Suprapubic skin (tissue), 4 donors: ENCODE results near the gene FNDC5. TPM values are rescaled to one million over a fixed set of nuclear protein-coding genes. Genes with fewer than 3 reads are reported as not detected.
A peak's percentile ranks its signal among the peaks of the same experiment; 100 is the strongest.

Experiments used
- DNase-seq, 2 donors: peaks; one replicate each; pipeline ENCODE4 v3.0.0-alpha.2; 2019; ENCODE audit warnings: low spot score in 2 of 2
- H3K27ac ChIP-seq: fragments of 200-600 bp; sonication (generic); one replicate; pipeline ENCODE4 v1.5.1; 2019
- H3K27me3 ChIP-seq: fragments of 200-600 bp; sonication (generic); one replicate; pipeline ENCODE4 v1.5.1; 2019
- H3K36me3 ChIP-seq: fragments of 200-600 bp; sonication (generic); one replicate; pipeline ENCODE4 v1.5.1; 2019
- H3K4me1 ChIP-seq: fragments of 200-600 bp; sonication (generic); one replicate; pipeline ENCODE4 v1.5.1; 2019
- H3K4me3 ChIP-seq: fragments of 200-600 bp; sonication (generic); one replicate; pipeline ENCODE4 v1.5.1; 2019; ENCODE audit warnings: mild to moderate bottlenecking
- H3K9me3 ChIP-seq: fragments of 200-600 bp; sonication (generic); one replicate; pipeline ENCODE4 v1.5.1; 2019
- CTCF ChIP-seq, 2 donors: fragments of 200-600 bp in 1 of 2; fragments of 450-650 bp in 1 of 2; sonication (generic) in 1 of 2; IDR thresholded peaks; one replicate each; pipeline ENCODE4 v1.5.1; 2016 to 2019; ENCODE audit warnings: antibody characterized with exemption in 2 of 2, mild to moderate bottlenecking in 1 of 2, moderate library complexity in 1 of 2
- EP300 ChIP-seq: sonication (generic); formaldehyde crosslinking; IDR thresholded peaks from one replicate; pipeline ENCODE4 v1.6.1; 2017; ENCODE audit warnings: antibody characterized with exemption
- POLR2A ChIP-seq, 2 donors: fragments of 450-650 bp; IDR thresholded peaks; one replicate each; pipeline ENCODE4 v1.6.1; 2017; ENCODE audit warnings: antibody characterized with exemption in 2 of 2, mild to moderate bottlenecking in 2 of 2, moderate library complexity in 2 of 2
- POLR2AphosphoS5 ChIP-seq, 3 donors: sonication (generic); formaldehyde crosslinking; IDR thresholded peaks; one replicate each; pipeline ENCODE4 v1.6.1; 2017; ENCODE audit warnings: antibody characterized with exemption in 3 of 3
- WGBS: methylation state at CpG from one replicate; pipeline ENCODE4 v1.1.5; 2018; 5-methylcytosine and 5-hydroxymethylcytosine counted together
- total RNA-seq, 4 donors: library from RNA; depleted of rRNA; stranded (reverse); fragments of >200 nt; gene quantifications; one replicate each; pipeline ENCODE4 v1.1.0, GENCODE V29; 2016

Gene FNDC5
- total RNA-seq, 4 donors from 2014 or later: 0.48 to 3.0 (median 1.6) TPM; not detected in 1

DNA sequence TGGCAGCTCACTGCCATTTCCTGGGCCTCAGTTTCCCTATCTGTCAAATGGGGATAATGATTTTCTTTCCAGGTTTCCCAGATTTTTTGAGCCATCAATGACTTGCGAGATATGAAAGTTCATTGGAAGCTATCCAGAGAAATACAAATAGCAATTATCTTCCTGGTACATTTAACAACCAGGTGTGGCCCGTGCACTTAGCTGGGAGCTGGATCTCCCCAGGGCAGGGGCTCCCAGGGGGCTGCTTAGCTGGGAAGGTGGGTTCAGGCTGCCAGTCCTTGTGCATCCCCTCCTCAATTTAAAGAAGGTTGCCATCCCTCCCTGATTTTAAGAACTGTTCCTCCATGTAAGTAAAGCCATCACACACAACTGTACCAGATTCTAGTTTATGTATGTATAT, 34.1 kb upstream of the FNDC5 start:
- H3K27ac ChIP-seq: no peak overlapping the region
- H3K36me3 ChIP-seq: no peaks in the 10 kb centered on the region
- 59% methylated on average over 2 of the region's 2 CpGs for WGBS
- no peak overlapping the region for H3K4me3 ChIP-seq
- no peak for DNase-seq
- H3K4me1 ChIP-seq: peaks cover 22% of the 10 kb centered on the region
- H3K27me3 ChIP-seq: no peaks in the 10 kb centered on the region
- no peaks in the 10 kb centered on the region for H3K9me3 ChIP-seq
- TF ChIP-seq POLR2AphosphoS5 (IDR thresholded peaks at IDR 0.05) (no peak), EP300 (no peak), POLR2A (IDR thresholded peaks at IDR 0.05) (no peak), CTCF (IDR thresholded peaks at IDR 0.05) (no peak)

DNA sequence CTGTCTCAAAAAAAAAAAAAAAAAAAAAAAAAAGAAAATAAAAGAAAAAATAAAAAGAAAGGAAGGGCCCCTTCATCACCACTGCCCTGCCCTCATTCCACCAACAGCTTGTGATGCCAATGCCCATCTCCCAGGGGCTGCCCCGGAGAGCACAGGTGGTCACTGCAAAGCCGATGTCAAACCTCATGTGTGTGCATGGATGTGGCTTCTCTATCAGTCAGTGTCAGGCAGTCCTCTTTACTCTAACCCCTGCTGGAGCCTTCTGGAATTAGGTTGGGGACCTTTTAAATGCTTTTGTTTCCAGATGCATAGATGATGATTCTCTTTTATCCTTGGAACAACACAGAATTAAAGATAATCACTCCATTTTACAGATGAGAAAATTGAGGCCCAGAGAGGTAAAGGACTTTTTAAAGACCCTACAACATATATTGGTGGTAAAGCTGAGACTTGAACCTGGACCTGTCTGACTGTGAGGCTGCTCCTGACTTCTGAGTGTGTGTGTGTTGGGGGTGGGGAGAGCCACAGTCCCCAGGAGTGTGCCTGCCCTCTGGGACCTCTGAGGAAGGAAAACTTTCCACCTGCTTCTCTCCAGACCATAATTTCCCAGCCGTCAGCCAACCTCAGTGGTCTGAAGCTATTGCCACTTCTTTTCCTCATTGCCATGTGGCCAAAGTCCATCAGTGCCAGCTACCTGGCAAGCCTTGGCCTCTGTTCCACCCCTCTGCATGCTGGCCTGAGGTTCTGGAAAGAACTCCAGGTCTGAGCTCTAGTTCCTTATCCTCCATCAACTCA, 33.5 kb upstream of the FNDC5 start:
- no peak overlapping the region for H3K27ac ChIP-seq
- no peaks in the 10 kb centered on the region for H3K9me3 ChIP-seq
- TF ChIP-seq EP300 (no peak), POLR2A (IDR thresholded peaks at IDR 0.05) (no peak), CTCF (IDR thresholded peaks at IDR 0.05) (no peak), POLR2AphosphoS5 (IDR thresholded peaks at IDR 0.05) (no peak)
- no peaks in the 10 kb centered on the region for H3K27me3 ChIP-seq
- DNase-seq: no peak
- WGBS: 70% methylated on average over 3 of the region's 3 CpGs
- H3K4me3 ChIP-seq: no peak overlapping the region
- H3K36me3 ChIP-seq: no peaks in the 10 kb centered on the region
- H3K4me1 ChIP-seq: peaks cover 22% of the 10 kb centered on the region

DNA sequence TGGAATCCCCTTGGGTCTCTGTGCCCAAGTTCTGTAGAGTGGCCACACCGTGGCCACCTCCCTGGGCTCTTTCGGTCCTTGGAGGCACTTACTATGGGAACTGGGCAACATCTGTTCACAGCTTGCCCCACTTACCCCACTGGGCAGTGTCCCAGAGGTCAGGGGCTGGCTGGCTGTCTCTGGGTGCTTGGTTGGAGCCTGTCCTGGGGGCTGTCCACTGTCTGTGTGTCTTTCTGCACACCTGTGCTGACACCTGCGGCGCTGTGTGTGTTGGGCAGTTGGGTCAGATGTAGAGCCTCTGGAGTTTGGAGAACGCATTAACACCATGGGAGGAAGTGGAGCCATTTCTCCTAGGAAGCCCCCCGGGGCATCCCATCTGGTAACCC, 31.8 kb upstream of the FNDC5 start:
- WGBS: 84% methylated on average over 2 of the region's 6 CpGs
- Histone ChIP-seq H3K9me3 (no peaks in the 10 kb centered on the region), H3K27ac (no peak overlapping the region), H3K36me3 (no peaks in the 10 kb centered on the region), H3K4me1 (peaks cover 22% of the 10 kb centered on the region), H3K27me3 (no peaks in the 10 kb centered on the region), H3K4me3 (no peak overlapping the region)
- no peak for DNase-seq
- TF ChIP-seq POLR2AphosphoS5 (IDR thresholded peaks at IDR 0.05) (no peak), POLR2A (IDR thresholded peaks at IDR 0.05) (no peak), CTCF (IDR thresholded peaks at IDR 0.05) (no peak), EP300 (no peak)

DNA sequence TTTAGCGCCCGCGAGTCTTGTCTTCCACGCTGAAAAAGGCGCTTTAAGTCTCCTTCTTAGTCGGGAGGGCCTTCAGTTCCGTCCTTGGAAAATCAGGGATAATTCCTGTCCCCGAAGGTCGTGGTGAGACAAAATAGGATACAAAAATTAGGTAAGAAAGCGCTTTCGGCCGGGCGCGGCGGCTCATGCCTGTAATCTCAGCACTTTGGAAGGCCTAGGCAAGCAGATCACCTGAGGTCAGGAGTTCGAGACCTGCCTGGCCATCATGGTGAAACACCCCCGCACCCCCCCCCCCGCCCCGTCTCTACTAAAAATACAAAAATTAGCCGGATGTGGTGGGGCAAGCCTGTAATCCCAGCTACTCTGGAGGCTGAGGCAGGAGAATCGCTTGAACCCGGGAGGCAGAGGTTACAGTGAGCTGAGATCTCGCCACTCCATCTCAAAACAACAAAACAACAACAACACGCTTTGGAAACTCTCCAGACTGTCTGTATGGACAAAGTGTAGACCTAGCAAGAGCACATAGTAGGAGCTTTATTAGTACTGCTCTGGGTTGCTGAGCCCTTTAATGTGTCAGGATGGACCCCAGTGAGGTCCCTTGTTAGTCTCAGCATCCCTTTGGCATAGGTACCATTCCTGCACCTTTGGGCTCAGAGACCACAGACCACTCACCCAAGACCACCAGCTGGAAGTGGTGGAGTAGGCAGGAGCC, 31.3 kb upstream of the FNDC5 start:
- TF ChIP-seq POLR2AphosphoS5 (IDR thresholded peaks at IDR 0.05) (no peak), POLR2A (IDR thresholded peaks at IDR 0.05) (no peak)
- Histone ChIP-seq H3K27ac (peak overlapping the region; percentile 60), H3K36me3 (no peaks in the 10 kb centered on the region), H3K9me3 (no peaks in the 10 kb centered on the region), H3K4me3 (peak overlapping the region; percentile 79), H3K27me3 (no peaks in the 10 kb centered on the region), H3K4me1 (peaks cover 20% of the 10 kb centered on the region)
- WGBS: 78% methylated on average over 6 of the region's 24 CpGs
- no peak for DNase-seq

DNA sequence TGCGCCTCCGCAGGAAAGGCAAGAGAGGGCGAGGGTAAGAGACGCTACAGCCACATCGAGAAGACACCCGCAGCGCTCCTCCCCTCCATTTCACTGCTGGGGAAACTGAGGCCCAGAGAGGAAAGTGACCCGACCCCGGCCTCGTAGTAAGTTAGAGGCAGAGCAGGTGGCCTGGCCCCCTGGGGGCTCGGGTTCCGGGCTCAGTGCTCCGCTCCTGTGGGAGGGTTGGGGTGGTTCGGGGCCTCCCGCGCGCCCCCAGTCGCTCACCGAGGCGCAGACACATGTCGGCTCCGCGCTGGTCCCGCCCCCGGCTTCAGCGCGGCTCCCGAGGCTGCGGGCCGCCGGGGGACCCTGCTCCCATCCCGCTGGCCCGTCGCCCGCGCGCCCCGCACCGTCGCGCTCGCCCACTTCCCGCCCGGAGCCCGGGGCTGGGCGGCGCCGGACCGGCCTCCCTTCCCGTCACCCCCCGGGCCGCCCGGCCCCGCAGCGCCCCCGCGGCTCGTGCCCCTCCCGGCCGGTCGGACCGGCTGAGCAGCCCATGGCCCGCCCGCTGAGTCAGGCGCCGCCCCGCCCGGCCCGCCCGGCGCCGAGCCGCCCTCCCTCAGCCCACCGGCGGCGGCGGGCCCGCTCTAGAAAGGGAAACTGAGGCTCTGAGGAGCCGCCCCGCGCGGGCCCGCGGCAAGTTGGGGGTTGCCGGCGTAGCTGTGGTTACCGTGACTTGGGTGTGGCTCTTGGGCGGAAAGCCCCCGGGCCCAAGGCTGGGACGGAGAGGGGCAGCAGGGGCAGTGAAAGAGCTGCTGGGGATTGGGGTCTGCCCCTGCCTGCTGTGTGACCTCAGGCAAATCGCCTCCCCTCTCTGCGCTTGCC, 30.5 kb upstream of the FNDC5 start, which contains the start of gene TMEM54:
Gene TMEM54, minus strand, starts transcription at position 434 of the 867 bp plus-strand sequence. Its CDS starts 151 bp downstream, at position 283.
- Histone ChIP-seq H3K27ac (peak within 1 kb of the TSS; percentile 60), H3K27me3 (no peaks in the 10 kb centered on the region), H3K9me3 (no peaks in the 10 kb centered on the region), H3K4me3 (peak within 1 kb of the TSS; percentile 79), H3K36me3 (no peaks in the 10 kb centered on the region), H3K4me1 (peaks cover 20% of the 10 kb centered on the region)
- TF ChIP-seq EP300: no peak
- TF ChIP-seq POLR2A (IDR thresholded peaks at IDR 0.05): no peak
- TF ChIP-seq POLR2AphosphoS5 (IDR thresholded peaks at IDR 0.05): no peak
- no peak for TF ChIP-seq CTCF (IDR thresholded peaks at IDR 0.05)
- DNase-seq: no peak
- WGBS: 0% methylated on average over 4 of the region's 92 CpGs
